ENCODE measurements around the gene FBXL22.

Gene FBXL22

GRCh38 chr15:63601704-63602185 lies 4.6 kb downstream of the FBXL22 start:
- TF ChIP-seq, protein P1, sequence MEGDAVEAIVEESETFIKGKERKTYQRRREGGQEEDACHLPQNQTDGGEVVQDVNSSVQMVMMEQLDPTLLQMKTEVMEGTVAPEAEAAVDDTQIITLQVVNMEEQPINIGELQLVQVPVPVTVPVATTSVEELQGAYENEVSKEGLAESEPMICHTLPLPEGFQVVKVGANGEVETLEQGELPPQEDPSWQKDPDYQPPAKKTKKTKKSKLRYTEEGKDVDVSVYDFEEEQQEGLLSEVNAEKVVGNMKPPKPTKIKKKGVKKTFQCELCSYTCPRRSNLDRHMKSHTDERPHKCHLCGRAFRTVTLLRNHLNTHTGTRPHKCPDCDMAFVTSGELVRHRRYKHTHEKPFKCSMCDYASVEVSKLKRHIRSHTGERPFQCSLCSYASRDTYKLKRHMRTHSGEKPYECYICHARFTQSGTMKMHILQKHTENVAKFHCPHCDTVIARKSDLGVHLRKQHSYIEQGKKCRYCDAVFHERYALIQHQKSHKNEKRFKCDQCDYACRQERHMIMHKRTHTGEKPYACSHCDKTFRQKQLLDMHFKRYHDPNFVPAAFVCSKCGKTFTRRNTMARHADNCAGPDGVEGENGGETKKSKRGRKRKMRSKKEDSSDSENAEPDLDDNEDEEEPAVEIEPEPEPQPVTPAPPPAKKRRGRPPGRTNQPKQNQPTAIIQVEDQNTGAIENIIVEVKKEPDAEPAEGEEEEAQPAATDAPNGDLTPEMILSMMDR (conservative IDR thresholded peaks at IDR 0.05; ENCODE audit: low read length) = no peak
- no peak for TF ChIP-seq EZH2phosphoT487 (IDR thresholded peaks at IDR 0.05; ENCODE audit: borderline replicate concordance)
- Histone ChIP-seq H3K9me2 (replicated peaks; ENCODE audit: low read depth, low read length) (no peaks in the 10 kb centered on the region), H4K20me1 (ENCODE audit: insufficient read depth, low read length, poor library complexity, severe bottlenecking) (no peaks in the 10 kb centered on the region), H3K9me3 (ENCODE audit: insufficient read depth, low read depth, low read length) (no peaks in the 10 kb centered on the region), H2AFZ (ENCODE audit: low read length) (peak overlapping the region; percentile 90), H3K9ac (ENCODE audit: low read depth, low read length, poor library complexity, severe bottlenecking) (peak overlapping the region; percentile 93), H3K79me2 (ENCODE audit: insufficient read depth, low read length) (peaks cover 12% of the 10 kb centered on the region), H3K4me2 (ENCODE audit: low read depth, low read length, poor library complexity, severe bottlenecking) (peak overlapping the region; percentile 85), H3F3A (ENCODE audit: low read depth) (no peaks in the 10 kb centered on the region), H3K27me3 (ENCODE audit: insufficient read depth, low read length, poor library complexity, severe bottlenecking) (no peaks in the 10 kb centered on the region), H3K36me3 (ENCODE audit: insufficient read depth, low read length) (no peaks in the 10 kb centered on the region), H3K4me3 (ENCODE audit: low read length, poor library complexity, severe bottlenecking) (peak overlapping the region; percentile 84), H3K4me1 (ENCODE audit: insufficient read depth, low read length, poor library complexity, severe bottlenecking) (peaks cover 36% of the 10 kb centered on the region)

GRCh38 chr15:63602595-63602994 lies 5.4 kb downstream of the FBXL22 start:
- peaks cover 12% of the 10 kb centered on the region for H3K79me2 ChIP-seq (ENCODE audit: insufficient read depth, low read length)
- peaks cover 36% of the 10 kb centered on the region for H3K4me1 ChIP-seq (ENCODE audit: insufficient read depth, low read length, poor library complexity, severe bottlenecking)
- no peak overlapping the region for H3K9ac ChIP-seq (ENCODE audit: low read depth, low read length, poor library complexity, severe bottlenecking)
- no peak overlapping the region for H2AFZ ChIP-seq (ENCODE audit: low read length)
- no peak for TF ChIP-seq EZH2phosphoT487 (IDR thresholded peaks at IDR 0.05; ENCODE audit: borderline replicate concordance)
- TF ChIP-seq, protein P1 (conservative IDR thresholded peaks at IDR 0.05; ENCODE audit: low read length) = no peak
- no peaks in the 10 kb centered on the region for H3K36me3 ChIP-seq (ENCODE audit: insufficient read depth, low read length)
- no peaks in the 10 kb centered on the region for H3F3A ChIP-seq (ENCODE audit: low read depth)
- no peaks in the 10 kb centered on the region for H3K9me2 ChIP-seq (replicated peaks; ENCODE audit: low read depth, low read length)
- no peaks in the 10 kb centered on the region for H3K27me3 ChIP-seq (ENCODE audit: insufficient read depth, low read length, poor library complexity, severe bottlenecking)
- no peaks in the 10 kb centered on the region for H4K20me1 ChIP-seq (ENCODE audit: insufficient read depth, low read length, poor library complexity, severe bottlenecking)
- no peak overlapping the region for H3K4me3 ChIP-seq (ENCODE audit: low read length, poor library complexity, severe bottlenecking)
- H3K9me3 ChIP-seq (ENCODE audit: insufficient read depth, low read depth, low read length) = no peaks in the 10 kb centered on the region
- no peak overlapping the region for H3K4me2 ChIP-seq (ENCODE audit: low read depth, low read length, poor library complexity, severe bottlenecking)

DNA sequence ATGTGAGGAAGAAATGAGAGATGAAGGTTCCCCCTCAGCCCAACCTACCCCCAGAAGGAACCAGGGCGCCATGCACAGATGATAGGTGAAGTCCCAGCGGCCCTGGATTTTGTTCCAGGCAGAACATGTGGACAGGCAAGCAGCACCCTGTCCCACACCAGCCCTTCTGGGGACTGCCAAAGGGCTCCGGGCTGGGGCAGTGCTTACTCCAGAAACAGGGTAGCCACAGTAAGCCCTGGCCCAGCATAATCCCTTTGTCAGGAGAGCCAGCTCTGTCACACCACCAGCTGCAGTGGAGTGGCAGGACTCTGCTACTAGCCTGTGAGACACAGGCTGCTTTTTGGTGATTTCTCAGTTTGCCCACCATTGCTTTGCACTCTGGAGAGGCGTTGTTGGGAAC lies 6.3 kb downstream of the FBXL22 start:
- no peak overlapping the region for H3K4me2 ChIP-seq (ENCODE audit: low read depth, low read length, poor library complexity, severe bottlenecking)
- TF ChIP-seq, protein P1 (conservative IDR thresholded peaks at IDR 0.05; ENCODE audit: low read length) = no peak
- no peak for TF ChIP-seq EZH2phosphoT487 (IDR thresholded peaks at IDR 0.05; ENCODE audit: borderline replicate concordance)
- no peaks in the 10 kb centered on the region for H3K9me3 ChIP-seq (ENCODE audit: insufficient read depth, low read depth, low read length)
- H3K36me3 ChIP-seq (ENCODE audit: insufficient read depth, low read length) = no peaks in the 10 kb centered on the region; the same call in 1 of the 2 replicates
- no peak overlapping the region for H2AFZ ChIP-seq (ENCODE audit: low read length)
- no peaks in the 10 kb centered on the region for H3K27me3 ChIP-seq (ENCODE audit: insufficient read depth, low read length, poor library complexity, severe bottlenecking)
- no peak overlapping the region for H3K9ac ChIP-seq (ENCODE audit: low read depth, low read length, poor library complexity, severe bottlenecking)
- H3F3A ChIP-seq (ENCODE audit: low read depth) = no peaks in the 10 kb centered on the region
- peaks cover 36% of the 10 kb centered on the region for H3K4me1 ChIP-seq (ENCODE audit: insufficient read depth, low read length, poor library complexity, severe bottlenecking)
- peaks cover 12% of the 10 kb centered on the region for H3K79me2 ChIP-seq (ENCODE audit: insufficient read depth, low read length)
- H3K4me3 ChIP-seq (ENCODE audit: low read length, poor library complexity, severe bottlenecking) = no peak overlapping the region
- no peaks in the 10 kb centered on the region for H3K9me2 ChIP-seq (replicated peaks; ENCODE audit: low read depth, low read length)
- H4K20me1 ChIP-seq (ENCODE audit: insufficient read depth, low read length, poor library complexity, severe bottlenecking) = no peaks in the 10 kb centered on the region
